ENCODE measurements around the gene NOTCH4.

- TF ChIP-seq, protein P1, sequence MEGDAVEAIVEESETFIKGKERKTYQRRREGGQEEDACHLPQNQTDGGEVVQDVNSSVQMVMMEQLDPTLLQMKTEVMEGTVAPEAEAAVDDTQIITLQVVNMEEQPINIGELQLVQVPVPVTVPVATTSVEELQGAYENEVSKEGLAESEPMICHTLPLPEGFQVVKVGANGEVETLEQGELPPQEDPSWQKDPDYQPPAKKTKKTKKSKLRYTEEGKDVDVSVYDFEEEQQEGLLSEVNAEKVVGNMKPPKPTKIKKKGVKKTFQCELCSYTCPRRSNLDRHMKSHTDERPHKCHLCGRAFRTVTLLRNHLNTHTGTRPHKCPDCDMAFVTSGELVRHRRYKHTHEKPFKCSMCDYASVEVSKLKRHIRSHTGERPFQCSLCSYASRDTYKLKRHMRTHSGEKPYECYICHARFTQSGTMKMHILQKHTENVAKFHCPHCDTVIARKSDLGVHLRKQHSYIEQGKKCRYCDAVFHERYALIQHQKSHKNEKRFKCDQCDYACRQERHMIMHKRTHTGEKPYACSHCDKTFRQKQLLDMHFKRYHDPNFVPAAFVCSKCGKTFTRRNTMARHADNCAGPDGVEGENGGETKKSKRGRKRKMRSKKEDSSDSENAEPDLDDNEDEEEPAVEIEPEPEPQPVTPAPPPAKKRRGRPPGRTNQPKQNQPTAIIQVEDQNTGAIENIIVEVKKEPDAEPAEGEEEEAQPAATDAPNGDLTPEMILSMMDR (IDR thresholded peaks at IDR 0.05; ENCODE audit: low read depth, low read length): no peak
- TF ChIP-seq EZH2phosphoT487 (IDR thresholded peaks at IDR 0.05; ENCODE audit: low read depth): no peak
These were observed 65.8 kb downstream of the NOTCH4 start for GRCh38 chr6:32158052-32158451.
